ENCODE results near the gene VDAC1. TPM values are rescaled to one million over a fixed set of nuclear protein-coding genes. Genes with fewer than 3 reads are reported as not detected.
A peak's percentile ranks its signal among the peaks of the same experiment; 100 is the strongest.
"Not testable (repeated sequence)": the region's sequence is repeated elsewhere in the genome, so short reads cannot be mapped to it uniquely, and the experiment has no call there.

The VDAC1 gene
- polyA plus RNA-seq, 3 donors from 2014 or later, result 107 to 119 (median 111) TPM

- H3K27me3 Mint-ChIP-seq (ENCODE audit: low read depth in 3 of 3), result peaks cover 0 to 5% (median 0%) of the 10 kb centered on the region in 3 donors
- H3K4me3 Mint-ChIP-seq, result no peak overlapping the region
- no peak overlapping the region for H3K27ac Mint-ChIP-seq
- DNase-seq, result no peak
- peaks cover 0 to 1% (median 0%) of the 10 kb centered on the region in 6 donors for H3K9me3 Mint-ChIP-seq
- H3K36me3 Mint-ChIP-seq, result no peaks in the 10 kb centered on the region
- peaks cover 2 to 13% of the 10 kb centered on the region in 2 donors for H3K4me1 Mint-ChIP-seq
Measured at GRCh38 chr5:134037160-134037559, 32.4 kb upstream of the VDAC1 start.

DNA sequence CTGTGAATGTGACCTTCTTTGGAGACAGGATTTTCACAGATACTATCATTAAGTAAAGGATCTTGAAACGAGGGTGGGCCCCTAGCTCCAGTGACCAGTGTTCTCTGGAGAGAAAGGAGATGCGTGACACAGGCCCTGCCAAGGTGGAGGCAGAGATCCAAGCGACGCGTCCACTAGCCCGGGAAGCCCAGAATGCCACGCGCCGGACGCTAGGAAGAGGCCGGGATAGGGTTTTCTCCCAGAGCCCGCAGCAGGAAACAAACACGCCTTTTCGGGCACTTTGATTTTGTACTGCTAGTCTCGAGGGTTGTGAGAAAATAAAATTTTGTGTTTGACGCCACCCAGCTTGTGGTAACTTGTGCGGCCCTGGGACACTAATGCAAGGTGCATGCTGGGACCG, 29.6 kb upstream of the VDAC1 start:
- Mint-ChIP-seq H3K27ac (no peak overlapping the region), H3K36me3 (no peaks in the 10 kb centered on the region), H3K4me3 (no peak overlapping the region), H3K4me1 (peaks cover 0 to 2% of the 10 kb centered on the region in 2 donors), H3K9me3 (peaks cover 0 to 1% (median 0%) of the 10 kb centered on the region in 6 donors), H3K27me3 (ENCODE audit: low read depth in 3 of 3) (peaks cover 0 to 3% (median 1%) of the 10 kb centered on the region in 3 donors)
- no peak for DNase-seq

GRCh38 chr5:134030303-134030964, 25.7 kb upstream of the VDAC1 start:
- H3K9me3 Mint-ChIP-seq; DNase-seq; H3K36me3 Mint-ChIP-seq; H3K4me1 Mint-ChIP-seq; H3K27ac Mint-ChIP-seq; H3K27me3 Mint-ChIP-seq (ENCODE audit: low read depth in 3 of 3); H3K4me3 Mint-ChIP-seq: not testable (repeated sequence)

DNA sequence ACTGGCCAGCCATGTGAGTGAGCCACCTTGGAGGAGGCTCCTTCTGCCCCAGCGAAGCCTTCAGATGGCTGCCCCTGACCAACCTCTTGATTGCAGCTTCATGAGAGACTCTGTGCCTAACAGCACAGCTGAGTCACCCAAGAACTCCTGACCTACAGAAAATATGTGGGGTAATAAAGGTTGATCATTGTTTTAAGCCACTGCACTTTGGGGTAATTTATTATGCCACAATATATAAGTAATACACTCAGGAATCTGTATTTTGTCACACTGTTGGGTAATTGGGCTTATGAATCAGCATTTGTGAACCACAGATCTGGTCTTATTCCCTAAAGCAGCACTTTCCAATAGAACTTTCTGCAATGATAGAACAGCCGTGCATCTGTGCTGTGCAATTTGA, 24.4 kb upstream of the VDAC1 start:
- no peaks in the 10 kb centered on the region for H3K36me3 Mint-ChIP-seq
- no peak for DNase-seq
- H3K27ac Mint-ChIP-seq, result no peak overlapping the region
- peaks cover 0 to 2% (median 1%) of the 10 kb centered on the region in 3 donors for H3K27me3 Mint-ChIP-seq (ENCODE audit: low read depth in 3 of 3)
- peaks cover 0 to 1% (median 0%) of the 10 kb centered on the region in 6 donors for H3K9me3 Mint-ChIP-seq
- no peaks in the 10 kb centered on the region for H3K4me1 Mint-ChIP-seq
- H3K4me3 Mint-ChIP-seq, result no peak overlapping the region

DNA sequence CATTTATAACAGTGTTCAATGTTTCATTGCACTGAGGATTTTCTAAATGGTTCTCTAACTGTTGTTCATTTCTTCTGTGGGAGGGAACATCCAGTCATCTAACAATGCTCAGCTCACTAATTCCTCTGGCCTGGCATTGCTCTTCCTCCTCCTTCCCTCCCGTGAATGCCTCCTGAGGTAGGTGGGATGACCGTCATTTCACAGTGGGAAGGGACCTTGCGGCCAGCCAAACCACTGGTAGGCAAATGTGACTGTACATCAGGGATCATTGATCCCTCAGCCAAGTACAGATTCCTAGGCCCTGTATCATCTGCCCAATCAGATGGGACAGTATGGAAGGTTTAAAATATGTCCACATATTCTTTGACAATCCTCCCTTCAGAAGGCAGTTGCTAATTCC, 23.7 kb upstream of the VDAC1 start:
- Mint-ChIP-seq H3K4me1 (no peaks in the 10 kb centered on the region), H3K9me3 (peaks cover 0 to 1% (median 0%) of the 10 kb centered on the region in 6 donors), H3K27me3 (ENCODE audit: low read depth in 3 of 3) (peaks cover 0 to 3% (median 1%) of the 10 kb centered on the region in 3 donors), H3K27ac (no peak overlapping the region), H3K4me3 (no peak overlapping the region), H3K36me3 (no peaks in the 10 kb centered on the region)
- no peak for DNase-seq

DNA sequence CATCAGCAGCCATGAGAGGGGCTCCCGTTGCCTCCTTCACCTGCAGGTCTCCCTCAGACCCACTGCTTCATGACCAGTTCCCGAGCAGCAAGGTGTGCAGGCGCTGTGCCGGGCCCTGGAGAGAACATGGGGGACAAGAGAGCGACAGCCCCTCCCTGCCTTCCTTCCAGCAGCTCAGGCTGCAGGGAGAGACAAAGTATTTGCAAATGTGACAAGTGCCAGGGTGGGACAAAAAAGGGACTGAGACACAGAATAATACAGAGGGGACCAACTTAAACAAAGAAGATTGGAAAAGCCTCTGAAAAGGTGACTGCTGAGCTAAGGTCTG, 22.5 kb upstream of the VDAC1 start:
- Mint-ChIP-seq H3K27ac (no peak overlapping the region), H3K4me1 (no peaks in the 10 kb centered on the region), H3K9me3 (no peaks in the 10 kb centered on the region), H3K36me3 (no peaks in the 10 kb centered on the region), H3K27me3 (ENCODE audit: low read depth in 3 of 3) (peaks cover 0 to 4% (median 1%) of the 10 kb centered on the region in 3 donors), H3K4me3 (no peak overlapping the region)
- no peak for DNase-seq

GRCh38 chr5:134026521-134027287, 21.9 kb upstream of the VDAC1 start:
- Mint-ChIP-seq H3K27ac (no peak overlapping the region), H3K4me3 (no peak overlapping the region), H3K9me3 (no peaks in the 10 kb centered on the region), H3K27me3 (ENCODE audit: low read depth in 3 of 3) (peaks cover 0 to 4% (median 1%) of the 10 kb centered on the region in 3 donors), H3K4me1 (no peaks in the 10 kb centered on the region), H3K36me3 (no peaks in the 10 kb centered on the region)
- peak in 1 of 3 donors; percentile 9 for DNase-seq

DNA sequence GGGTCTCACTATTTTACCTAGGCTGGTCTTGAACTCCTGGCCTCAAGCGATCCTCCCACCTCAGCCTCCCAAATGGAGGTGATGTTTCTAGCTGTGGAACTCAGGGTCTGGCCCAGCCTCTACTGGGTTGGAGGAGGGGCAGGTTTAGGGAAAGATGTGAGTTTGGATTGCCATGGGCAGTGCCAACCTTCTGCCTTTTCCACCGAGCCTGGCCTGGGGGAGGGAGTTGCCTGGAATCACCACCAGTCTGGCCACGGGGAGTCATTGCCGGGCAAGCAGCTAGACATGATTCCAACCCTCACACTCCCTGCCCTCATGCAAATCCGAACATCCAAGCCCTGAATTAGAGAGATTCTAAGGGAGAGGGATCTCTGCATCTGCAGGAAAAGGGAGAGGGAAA, 21.0 kb upstream of the VDAC1 start:
- H3K4me3 Mint-ChIP-seq, result no peak overlapping the region
- DNase-seq, result no peak
- H3K27me3 Mint-ChIP-seq (ENCODE audit: low read depth in 3 of 3), result peaks cover 3 to 4% (median 3%) of the 10 kb centered on the region in 3 donors
- no peaks in the 10 kb centered on the region for H3K4me1 Mint-ChIP-seq
- no peaks in the 10 kb centered on the region for H3K9me3 Mint-ChIP-seq
- no peak overlapping the region for H3K27ac Mint-ChIP-seq
- H3K36me3 Mint-ChIP-seq, result no peaks in the 10 kb centered on the region

DNA sequence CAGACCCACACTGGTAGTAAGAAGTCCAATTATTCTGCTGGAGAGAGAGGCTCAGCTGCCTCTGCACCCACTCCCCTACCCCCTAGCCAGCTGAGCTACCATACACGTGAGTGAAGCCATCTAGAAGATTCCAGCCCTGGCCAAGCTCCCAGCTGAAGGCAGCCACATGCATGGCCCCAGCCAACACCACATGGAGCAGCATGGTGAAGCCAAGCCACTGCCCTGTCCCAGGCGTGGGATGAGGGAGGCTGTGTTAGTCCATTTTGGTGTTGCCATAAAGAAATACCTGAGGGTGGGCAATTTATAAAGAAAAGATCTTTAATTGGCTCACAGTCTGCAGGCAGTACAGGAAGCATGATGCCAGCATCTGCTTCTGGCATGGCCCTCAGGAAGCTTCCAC, 20.0 kb upstream of the VDAC1 start:
- no peak for DNase-seq
- Mint-ChIP-seq H3K9me3 (no peaks in the 10 kb centered on the region), H3K4me1 (no peaks in the 10 kb centered on the region), H3K36me3 (no peaks in the 10 kb centered on the region), H3K27me3 (ENCODE audit: low read depth in 3 of 3) (peaks cover 3 to 4% (median 3%) of the 10 kb centered on the region in 3 donors), H3K27ac (no peak overlapping the region), H3K4me3 (no peak overlapping the region)

DNA sequence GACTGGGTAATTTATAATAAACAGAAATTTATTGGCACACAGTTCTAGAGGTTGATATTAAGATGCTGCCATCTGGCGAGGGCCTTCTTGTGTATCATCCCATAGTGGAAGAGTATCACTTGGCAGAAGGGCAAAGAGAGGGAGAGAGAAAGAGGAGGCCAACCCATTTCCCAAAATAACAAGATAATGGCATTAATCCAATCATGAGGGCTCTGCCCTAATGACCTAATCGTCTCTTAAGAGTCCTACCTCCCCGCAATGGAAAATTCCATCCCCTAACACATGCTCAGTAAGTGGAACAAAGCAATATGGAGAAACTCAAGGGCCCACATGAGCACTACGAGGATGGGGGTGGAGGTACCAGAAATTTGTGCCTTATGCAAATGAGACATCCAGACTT, 17.6 kb upstream of the VDAC1 start:
- no peak for DNase-seq
- no peaks in the 10 kb centered on the region for H3K36me3 Mint-ChIP-seq
- no peak overlapping the region for H3K4me3 Mint-ChIP-seq
- peaks cover 2 to 3% (median 3%) of the 10 kb centered on the region in 3 donors for H3K27me3 Mint-ChIP-seq (ENCODE audit: low read depth in 3 of 3)
- no peaks in the 10 kb centered on the region for H3K9me3 Mint-ChIP-seq
- H3K27ac Mint-ChIP-seq, result no peak overlapping the region
- H3K4me1 Mint-ChIP-seq, result no peaks in the 10 kb centered on the region

DNA sequence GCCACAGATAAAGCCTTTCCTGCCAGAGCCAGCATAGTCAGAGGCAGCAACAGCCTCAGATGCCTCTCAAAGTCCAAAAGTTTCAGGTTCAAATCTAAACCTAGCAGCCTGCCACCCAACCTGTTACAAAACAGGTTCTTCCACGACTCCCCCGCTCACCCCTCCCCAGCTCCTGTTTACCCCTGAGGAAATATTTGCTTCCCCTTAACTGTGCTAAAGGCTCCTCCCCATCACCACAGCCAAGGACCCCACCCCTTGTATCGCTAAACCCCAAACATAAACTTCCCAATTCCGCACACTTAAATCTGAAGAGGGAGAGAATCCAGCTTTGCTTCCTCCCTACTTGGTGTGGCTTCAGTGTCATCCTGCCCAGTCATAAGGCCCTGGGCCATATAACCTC, 15.4 kb upstream of the VDAC1 start:
- H3K4me1 Mint-ChIP-seq, result no peaks in the 10 kb centered on the region

GRCh38 chr5:134019636-134020035, 14.9 kb upstream of the VDAC1 start:
- H3K4me1 Mint-ChIP-seq, result no peaks in the 10 kb centered on the region

More for the DNA sequence above, 15.4 kb upstream of the VDAC1 start:
- Mint-ChIP-seq H3K36me3 (no peaks in the 10 kb centered on the region), H3K4me3 (no peak overlapping the region), H3K27me3 (ENCODE audit: low read depth in 3 of 3) (peaks cover 2 to 3% (median 3%) of the 10 kb centered on the region in 3 donors), H3K9me3 (no peaks in the 10 kb centered on the region), H3K27ac (no peak overlapping the region)
- no peak for DNase-seq

DNA sequence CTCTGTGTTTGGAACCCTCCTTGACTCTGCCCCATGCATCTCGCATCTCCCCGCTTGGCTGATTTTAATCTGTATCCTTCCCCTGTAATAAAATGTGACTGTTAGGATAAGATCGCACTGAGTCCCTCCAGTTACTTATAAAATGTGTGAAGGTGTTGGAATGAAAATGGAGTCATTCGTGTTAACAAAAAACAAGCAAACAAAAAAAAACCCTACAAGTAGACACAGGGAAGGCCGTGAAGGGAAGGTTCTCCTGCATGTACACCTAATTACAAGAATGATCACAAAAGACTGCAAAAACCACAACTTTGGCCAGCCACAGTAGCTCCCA, 14.2 kb upstream of the VDAC1 start:
- H3K9me3 Mint-ChIP-seq, result no peaks in the 10 kb centered on the region
- DNase-seq, result no peak
- H3K27me3 Mint-ChIP-seq (ENCODE audit: low read depth in 3 of 3), result peaks cover 2 to 6% (median 3%) of the 10 kb centered on the region in 3 donors
- no peaks in the 10 kb centered on the region for H3K4me1 Mint-ChIP-seq
- H3K27ac Mint-ChIP-seq, result no peak overlapping the region
- no peak overlapping the region for H3K4me3 Mint-ChIP-seq
- H3K36me3 Mint-ChIP-seq, result no peaks in the 10 kb centered on the region

More at GRCh38 chr5:134019636-134020035, 14.9 kb upstream of the VDAC1 start:
- no peaks in the 10 kb centered on the region for H3K9me3 Mint-ChIP-seq
- no peak overlapping the region for H3K4me3 Mint-ChIP-seq
- H3K27ac Mint-ChIP-seq, result no peak overlapping the region
- H3K36me3 Mint-ChIP-seq, result no peaks in the 10 kb centered on the region
- no peak for DNase-seq
- H3K27me3 Mint-ChIP-seq (ENCODE audit: low read depth in 3 of 3), result peaks cover 2 to 6% (median 3%) of the 10 kb centered on the region in 3 donors

- Mint-ChIP-seq H3K27ac (no peak overlapping the region), H3K27me3 (ENCODE audit: low read depth in 3 of 3) (peaks cover 2 to 5% (median 4%) of the 10 kb centered on the region in 3 donors), H3K9me3 (no peaks in the 10 kb centered on the region), H3K36me3 (no peaks in the 10 kb centered on the region), H3K4me1 (no peaks in the 10 kb centered on the region), H3K4me3 (no peak overlapping the region)
- DNase-seq, result no peak
Measured at GRCh38 chr5:134018154-134018985, 13.6 kb upstream of the VDAC1 start.
